Measurements from ENCODE around the gene SRMS. TPM values are rescaled to one million over a fixed set of nuclear protein-coding genes. Genes with fewer than 3 reads are reported as not detected.

Gene SRMS
- total and polyA plus RNA-seq, 2 of the 13 experiments (the other 11 are each of a cell fraction or from before 2014, with no cell fraction given) = not detected

- no peak for FAIRE-seq
Measured at GRCh38 chr20:63530788-63531160, 16.8 kb downstream of the SRMS start.

More at GRCh38 chr20:63530788-63531160, 16.8 kb downstream of the SRMS start:
- Histone ChIP-seq H3K27ac (ENCODE audit: extremely low read length, insufficient read depth, low read length) (no peak overlapping the region), H2AFZ (ENCODE audit: low read length) (no peak overlapping the region), H3K9me3 (ENCODE audit: low read length) (no peaks in the 10 kb centered on the region), H3K79me2 (ENCODE audit: insufficient read depth, low read length) (no peaks in the 10 kb centered on the region), H3K4me2 (ENCODE audit: low read depth, low read length) (no peak overlapping the region), H3K4me3 (replicated peaks in 1 of 3; ENCODE audit: insufficient read depth in 1 of 3, low read depth in 2 of 3, low read length in 3 of 3) (no peak overlapping the region), H3K27me3 (ENCODE audit: control insufficient read depth in 1 of 2, insufficient read depth in 2 of 2, low read length in 2 of 2) (peaks cover 36 to 69% of the 10 kb centered on the region in 2 experiments), H3K9ac (ENCODE audit: insufficient read depth, low read depth, low read length) (no peak overlapping the region), H4K20me1 (ENCODE audit: insufficient read depth, low read length) (peaks cover 4% of the 10 kb centered on the region; the same call in 1 of the 2 replicates), H3K4me1 (ENCODE audit: insufficient read depth, low read length) (peaks cover 22% of the 10 kb centered on the region), H3K36me3 (replicated peaks in 1 of 2; ENCODE audit: control insufficient read depth in 1 of 2, insufficient read depth in 2 of 2, low read length in 2 of 2) (no peaks in the 10 kb centered on the region)
- DNase-seq (ENCODE audit: low spot score) (no peak), ATAC-seq (no peak)
- ChIA-PET CTCF (ENCODE audit: low intra/inter-chr PET ratio, low total read pairs) (no interaction called here), POLR2A (no interaction called here)
- 22% methylated on average over 14 of the region's 14 CpGs for WGBS (ENCODE audit: low lambda C conversion rate)
- no TSS peak for BruUV-seq (replicated peaks)
- in situ Hi-C loops (cut with HindIII; ENCODE audit: extremely low pct_ligation_motif_present, low pct_unique_long_range_greater_than_20kb) (no loop called here), intact Hi-C loops (cut with micrococcal nuclease; ENCODE audit: unreplicated experiment) (loop anchor here (10.0 kb wide), 1 partner anchor 124 kb away; the partner anchor contains the start of genes RTEL1 and STMN3)
- TF ChIP-seq HES4 (CRISPR knock-in tag; IDR thresholded peaks at IDR 0.05; ENCODE audit: borderline replicate concordance) (no peak), SALL1 (CRISPR knock-in tag; IDR thresholded peaks at IDR 0.05) (0 out of 2 replicates have a peak, but pooled peaks have one; percentile 22), HNF4A (CRISPR knock-in tag; IDR thresholded peaks at IDR 0.05) (peak; percentile 44), PPARG (CRISPR knock-in tag; conservative IDR thresholded peaks at IDR 0.05) (no peak), ZNF619 (CRISPR knock-in tag; IDR thresholded peaks at IDR 0.05) (no peak), NR2F1 (CRISPR knock-in tag; IDR thresholded peaks at IDR 0.05) (0 out of 4 replicates have a peak, but pooled peaks of 1 of the 2 experiments have one; percentile 27), TFAP4 (IDR thresholded peaks at IDR 0.05; ENCODE audit: borderline replicate concordance, low read depth) (peak; percentile 67; the same call in 1 of the 2 replicates), ZSCAN25 (CRISPR knock-in tag; IDR thresholded peaks at IDR 0.05) (peak; percentile 97), RFX1 (IDR thresholded peaks at IDR 0.05) (no peak)
